Activated T-helper 2 cell treated with anti-CD3 and anti-CD28 coated beads, Interferon-gamma antibody, Interleukin-2, Interleukin-4, amounts not matched to agents 10 μg/mL and 5 μg/mL and 100 μg/mL, durations not matched to agents 14 hours and 24 hours and 36 hours (primary cell): ENCODE data around the gene SLC12A5. TPM values are rescaled to one million over a fixed set of nuclear protein-coding genes. Genes with fewer than 3 reads are reported as not detected.
"Not testable (repeated sequence)": the region's sequence is repeated elsewhere in the genome, so short reads cannot be mapped to it uniquely, and the experiment has no call there.

Experiments
- DNase-seq: peaks from one replicate; pipeline ENCODE4 v3.0.0; 2021; ENCODE audit warnings: low spot score
- H3K27ac Mint-ChIP-seq: one replicate; pipeline ENCODE4 v1.8.0; 2021; ENCODE audit warnings: mixed read lengths
- H3K27me3 Mint-ChIP-seq: one replicate; pipeline ENCODE4 v1.8.0; 2021; ENCODE audit warnings: low read depth, mixed read lengths
- H3K36me3 Mint-ChIP-seq: one replicate; pipeline ENCODE4 v1.8.0; 2021; ENCODE audit warnings: low read depth, mixed read lengths
- H3K4me1 Mint-ChIP-seq: one replicate; pipeline ENCODE4 v1.8.0; 2021; ENCODE audit warnings: low read depth, mixed read lengths
- H3K4me3 Mint-ChIP-seq: one replicate; pipeline ENCODE4 v1.8.0; 2021; ENCODE audit warnings: low read depth, mild to moderate bottlenecking, moderate library complexity, mixed read lengths
- H3K9me3 Mint-ChIP-seq: one replicate; pipeline ENCODE4 v1.8.0; 2021; ENCODE audit warnings: mixed read lengths
- intact Hi-C: fragments of 100-400 bp; cut with micrococcal nuclease; formaldehyde crosslinking; loops from one replicate; pipeline ENCODE4 v1.15.1; 2023
- total RNA-seq: library from RNA; stranded (reverse); gene quantifications from 2 replicates; pipeline ENCODE4 v1.2.3, GENCODE V29; 2022

SLC12A5 gene
- total RNA-seq, 1 donor from 2014 or later: 0.73 TPM

DNA sequence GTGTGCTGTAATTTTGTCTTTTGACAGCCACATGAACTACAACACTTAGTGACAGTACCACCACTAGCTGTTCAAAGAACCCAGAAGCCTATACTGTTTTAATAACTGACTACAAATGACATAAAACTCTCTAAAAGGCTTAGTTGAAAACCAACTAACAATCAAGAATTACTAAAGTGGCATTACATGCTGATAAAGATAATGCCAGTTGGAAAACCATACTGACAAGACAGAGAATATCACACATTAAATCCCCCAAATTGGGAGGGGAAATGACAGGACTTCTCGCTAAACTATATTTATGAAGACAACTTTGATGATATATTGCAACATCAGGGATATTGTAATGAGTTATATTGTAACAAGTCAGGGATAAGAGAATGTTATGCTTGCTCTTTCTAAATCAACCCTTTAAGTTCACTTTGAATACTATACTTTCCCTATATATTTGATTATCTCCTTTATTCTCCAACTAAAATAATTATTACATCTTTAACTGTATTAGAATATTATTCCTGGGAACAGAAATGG lies 54.6 kb downstream of the SLC12A5 start:
- H3K27me3 Mint-ChIP-seq: no peaks in the 10 kb centered on the region
- H3K4me1 Mint-ChIP-seq: peaks cover 22% of the 10 kb centered on the region
- H3K9me3 Mint-ChIP-seq: no peaks in the 10 kb centered on the region
- no peak for DNase-seq
- intact Hi-C loops: no loop called here
- H3K27ac Mint-ChIP-seq: no peak overlapping the region
- peaks cover 18% of the 10 kb centered on the region for H3K36me3 Mint-ChIP-seq
- H3K4me3 Mint-ChIP-seq: no peak overlapping the region

DNA sequence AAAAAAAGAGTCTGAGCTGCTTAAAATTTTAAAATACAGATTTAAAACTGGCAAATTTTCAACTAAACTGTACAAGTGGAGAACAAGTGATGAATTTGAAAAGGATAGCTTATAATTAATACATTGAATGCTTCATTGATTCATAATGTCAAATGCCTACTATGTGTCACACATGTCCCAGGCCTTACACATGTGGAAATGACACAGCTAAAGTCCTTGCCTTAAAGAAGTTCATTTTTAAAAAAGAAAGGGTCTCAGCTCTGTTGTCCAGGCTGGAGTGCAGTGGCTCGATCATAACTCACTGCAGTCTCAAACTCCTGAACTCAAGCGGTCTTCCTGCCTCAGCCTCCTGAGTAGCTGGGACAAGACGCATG lies 55.8 kb downstream of the SLC12A5 start:
- intact Hi-C loops: no loop called here
- H3K4me3 Mint-ChIP-seq: no peak overlapping the region
- H3K27ac Mint-ChIP-seq: no peak overlapping the region
- no peak for DNase-seq
- H3K27me3 Mint-ChIP-seq: no peaks in the 10 kb centered on the region
- H3K9me3 Mint-ChIP-seq: no peaks in the 10 kb centered on the region
- peaks cover 22% of the 10 kb centered on the region for H3K4me1 Mint-ChIP-seq
- H3K36me3 Mint-ChIP-seq: peaks cover 7% of the 10 kb centered on the region

DNA sequence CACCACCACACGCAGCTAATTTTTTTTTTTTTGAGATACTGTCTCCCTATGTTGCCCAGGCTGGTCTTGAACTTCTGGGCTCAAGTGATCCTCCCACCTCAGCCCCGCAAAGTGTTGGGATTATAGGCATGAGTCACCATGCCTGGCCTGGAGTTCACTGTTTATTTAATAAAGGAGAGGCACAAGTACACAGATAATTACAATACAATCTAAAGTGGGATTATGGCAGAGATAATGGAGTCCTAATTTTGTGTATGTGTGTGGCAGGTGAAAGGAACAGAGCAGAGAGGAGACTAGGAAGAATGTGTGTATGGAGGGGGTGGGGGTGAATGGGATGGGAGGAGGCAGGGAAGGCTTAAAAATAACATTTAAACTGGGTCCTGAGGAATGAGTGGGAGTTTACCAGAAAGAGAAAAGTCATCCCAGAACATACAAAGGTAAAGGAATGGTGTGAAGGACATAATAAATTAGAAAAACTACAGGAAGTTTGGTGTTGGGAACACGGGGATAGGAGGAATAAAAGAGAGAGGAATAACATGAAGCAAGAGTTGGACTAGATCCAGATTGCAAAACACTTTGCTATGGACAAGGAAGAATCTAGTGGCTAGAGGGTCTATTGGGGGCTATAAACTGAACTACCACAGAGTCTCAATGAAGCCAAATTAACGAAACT lies 56.3 kb downstream of the SLC12A5 start:
- no peak overlapping the region for H3K27ac Mint-ChIP-seq

DNA sequence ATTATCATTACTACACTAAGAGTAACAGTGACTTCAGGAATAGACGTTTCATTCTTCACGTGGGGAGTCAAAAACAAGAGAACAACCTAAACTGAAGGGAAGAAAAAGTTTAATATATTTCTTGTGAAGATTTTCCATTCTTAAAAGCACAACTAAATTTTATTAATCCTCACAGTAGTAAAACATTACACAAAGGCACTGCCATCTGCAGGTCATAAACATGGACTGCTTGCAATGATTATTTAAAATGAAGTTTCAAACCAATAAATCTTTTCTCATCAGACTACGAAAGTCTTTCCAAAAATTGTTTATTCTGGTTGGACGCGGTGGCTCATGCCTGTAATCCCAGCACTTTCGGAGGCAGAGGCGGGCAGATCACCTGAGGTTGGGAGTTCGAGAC lies 58.1 kb downstream of the SLC12A5 start:
- DNase-seq: no peak
- intact Hi-C loops: no loop called here
- H3K27ac Mint-ChIP-seq: no peak overlapping the region
- H3K4me3 Mint-ChIP-seq: no peak overlapping the region
- peaks cover 7% of the 10 kb centered on the region for H3K36me3 Mint-ChIP-seq
- no peaks in the 10 kb centered on the region for H3K27me3 Mint-ChIP-seq
- no peaks in the 10 kb centered on the region for H3K9me3 Mint-ChIP-seq
- H3K4me1 Mint-ChIP-seq: peaks cover 29% of the 10 kb centered on the region

More for the DNA sequence above, 56.3 kb downstream of the SLC12A5 start:
- DNase-seq: no peak
- Mint-ChIP-seq H3K4me1 (peaks cover 25% of the 10 kb centered on the region), H3K4me3 (no peak overlapping the region), H3K27me3 (no peaks in the 10 kb centered on the region), H3K9me3 (no peaks in the 10 kb centered on the region), H3K36me3 (peaks cover 7% of the 10 kb centered on the region)
- intact Hi-C loops: no loop called here

DNA sequence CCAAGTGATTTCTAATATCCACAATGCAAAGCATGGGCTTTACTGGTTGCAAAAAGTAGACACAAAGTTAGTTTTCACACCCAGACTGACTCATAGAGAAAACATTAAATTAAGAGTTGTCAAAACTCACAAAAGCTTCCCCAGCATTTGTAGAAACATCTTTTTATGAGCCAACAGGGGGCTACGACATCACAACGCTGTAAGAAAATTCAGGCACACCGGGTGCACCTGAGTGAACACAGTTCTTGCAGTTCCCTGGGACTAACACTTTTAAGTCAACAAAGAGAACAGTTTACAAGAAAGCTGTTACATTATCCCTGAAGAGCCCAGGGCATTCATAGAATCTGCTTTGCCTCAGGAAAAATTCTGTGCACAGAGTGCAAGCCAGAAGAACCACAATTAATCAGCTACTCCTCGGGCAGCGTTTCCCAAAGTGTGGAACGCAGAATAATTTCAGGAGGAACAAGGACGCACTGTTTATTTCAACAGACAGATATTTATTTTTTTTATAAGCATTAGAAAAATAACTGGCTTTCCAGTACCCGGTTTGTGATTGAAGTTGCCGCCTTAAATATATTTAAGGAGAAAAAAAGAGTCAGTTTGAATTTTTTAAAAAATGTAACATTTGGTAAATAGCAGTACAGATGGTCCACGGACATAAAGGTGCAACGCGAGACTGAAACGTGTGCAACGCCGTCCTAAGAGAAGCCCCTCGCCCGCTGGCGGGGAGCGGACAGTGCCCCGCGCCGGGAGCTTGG lies 59.6 kb downstream of the SLC12A5 start:
- peaks cover 7% of the 10 kb centered on the region for H3K36me3 Mint-ChIP-seq
- intact Hi-C loops: loop anchor here (1.0 to 2.0 kb wide), 3 partner anchors 65 to 318 kb away; partner anchors contain the start of genes ELMO2 and UBE2C
- no peaks in the 10 kb centered on the region for H3K9me3 Mint-ChIP-seq
- peak overlapping the region; percentile 91 for H3K4me3 Mint-ChIP-seq
- H3K27me3 Mint-ChIP-seq: no peaks in the 10 kb centered on the region
- no peak for DNase-seq
- peaks cover 28% of the 10 kb centered on the region for H3K4me1 Mint-ChIP-seq
- no peak overlapping the region for H3K27ac Mint-ChIP-seq

DNA sequence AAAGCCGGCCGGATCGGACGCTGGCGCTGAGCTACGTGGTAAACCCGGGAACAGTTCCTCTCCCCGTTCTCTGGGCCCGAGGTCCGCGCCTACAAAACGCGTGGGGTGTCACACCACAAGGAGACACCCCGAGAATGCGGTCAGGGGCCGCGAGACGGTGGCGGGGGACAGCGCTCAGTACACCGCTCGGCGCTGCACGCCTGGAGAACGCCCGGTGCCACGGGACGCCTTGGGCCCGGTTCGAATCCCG lies 60.1 kb downstream of the SLC12A5 start:
- Mint-ChIP-seq H3K4me3 (peak overlapping the region; percentile 91), H3K36me3 (peaks cover 7% of the 10 kb centered on the region), H3K27me3 (peaks cover 1% of the 10 kb centered on the region), H3K27ac (peak overlapping the region; percentile 87), H3K4me1 (peaks cover 28% of the 10 kb centered on the region), H3K9me3 (no peaks in the 10 kb centered on the region)
- DNase-seq: no peak
- intact Hi-C loops: loop anchor here (1.0 to 2.0 kb wide), 3 partner anchors 66 to 318 kb away; partner anchors contain the start of genes ELMO2 and UBE2C

DNA sequence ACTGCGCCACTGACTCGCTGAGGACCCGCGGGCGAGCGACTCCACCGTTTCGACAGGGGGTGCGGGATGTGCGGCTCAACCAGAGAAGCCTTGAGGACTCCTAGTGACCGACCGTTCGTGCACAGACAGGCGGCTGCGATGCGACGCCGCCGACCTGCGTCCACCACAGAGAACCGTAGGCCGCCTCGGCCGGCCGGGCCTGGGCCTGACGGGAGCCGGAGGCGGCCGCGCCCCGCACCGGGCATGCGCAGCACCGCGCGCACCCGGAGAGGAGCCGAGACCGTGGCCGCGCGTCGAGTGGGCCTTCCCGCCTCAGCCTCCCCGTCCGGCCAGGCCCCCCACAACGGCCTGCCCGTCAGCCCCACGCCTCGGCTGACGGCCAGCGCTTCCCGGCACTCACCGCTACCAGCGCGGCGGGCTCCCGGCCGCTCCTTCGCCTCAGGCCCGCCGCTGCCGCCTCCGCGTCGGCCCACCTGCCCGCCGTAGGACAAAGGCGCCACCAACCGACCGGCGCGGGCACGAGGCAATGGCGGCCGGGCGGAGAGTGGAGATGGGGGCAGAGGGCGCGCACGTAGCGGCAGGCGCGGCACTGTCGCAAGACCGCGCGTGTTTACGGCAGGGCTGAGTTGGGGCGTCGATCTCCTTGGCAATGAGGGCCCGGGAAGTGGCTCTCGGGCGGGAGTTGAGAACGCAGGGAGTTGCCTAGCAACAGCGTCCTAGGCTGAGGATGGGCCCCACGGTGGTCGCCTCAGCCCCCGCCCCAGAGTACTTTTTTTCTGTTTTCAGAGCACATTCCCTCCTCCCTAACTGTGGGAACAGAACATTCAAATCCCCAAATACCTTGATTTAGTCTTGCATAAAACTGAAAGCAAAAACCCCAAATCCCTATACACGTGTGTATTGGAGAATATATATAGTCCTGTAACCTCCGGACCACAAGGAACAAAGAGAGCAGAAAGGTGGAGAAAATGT lies 60.7 kb downstream of the SLC12A5 start, which contains the start of gene NCOA5:
Gene NCOA5 (minus strand): TSS at position 546 of the 972 bp plus-strand sequence. CDS start 10,538 bp downstream, outside the sequence.
- H3K27ac Mint-ChIP-seq: peak within 1 kb of the TSS; percentile 87
- H3K9me3 Mint-ChIP-seq: no peaks in the 10 kb centered on the region
- H3K27me3 Mint-ChIP-seq: peaks cover 1% of the 10 kb centered on the region
- H3K36me3 Mint-ChIP-seq: peaks cover 7% of the 10 kb centered on the region
- intact Hi-C loops: loop anchor here (1.0 to 2.0 kb wide), 3 partner anchors 66 to 317 kb away; partner anchors contain the start of genes ELMO2 and UBE2C
- H3K4me1 Mint-ChIP-seq: peaks cover 28% of the 10 kb centered on the region
- DNase-seq: peak; percentile 93
- peak within 1 kb of the TSS; percentile 91 for H3K4me3 Mint-ChIP-seq

DNA sequence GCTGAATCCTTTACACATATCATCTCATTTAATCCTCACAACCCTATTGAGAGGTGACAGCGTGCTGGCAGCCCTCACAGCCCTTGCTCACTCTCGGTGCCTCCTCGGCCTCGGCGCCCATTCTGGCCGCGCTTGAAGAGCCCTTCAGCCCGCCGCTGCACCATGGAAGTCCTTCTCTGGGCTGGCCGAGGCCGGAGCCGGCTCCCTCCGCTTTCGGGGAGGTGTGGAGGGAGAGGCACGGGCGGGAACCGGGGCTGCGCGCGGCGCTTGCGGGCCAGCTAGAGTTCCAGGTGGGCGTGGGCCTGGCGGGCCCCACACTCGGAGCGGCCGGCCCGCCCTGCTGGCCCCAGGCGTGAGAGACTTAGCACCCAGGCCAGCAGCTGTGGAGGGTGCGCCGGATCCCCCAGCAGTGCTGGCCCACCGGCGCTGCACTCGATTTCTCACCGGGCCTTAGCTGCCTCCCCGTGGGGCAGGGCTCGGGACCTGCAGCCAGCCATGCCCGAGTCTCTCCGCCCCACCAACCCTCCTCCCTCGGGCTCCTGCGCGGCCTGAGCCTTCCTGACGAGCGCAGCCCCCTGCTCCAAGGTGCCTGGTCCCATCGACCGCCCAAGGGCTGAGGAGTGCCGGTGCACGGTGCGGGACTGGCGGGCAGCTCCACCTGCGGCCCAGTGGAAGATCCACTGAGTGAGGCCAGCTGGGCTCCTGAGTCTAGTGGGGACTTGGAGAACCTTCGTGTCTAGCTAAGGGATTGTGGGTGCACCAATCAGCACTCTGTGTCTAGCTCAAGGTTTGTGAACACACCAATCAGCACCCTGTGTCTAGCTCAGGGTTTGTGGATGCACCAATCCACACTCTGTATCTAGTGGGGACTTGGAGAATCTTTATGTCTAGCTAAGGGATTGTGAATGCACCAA lies 62.9 kb downstream of the SLC12A5 start:
- H3K27me3 Mint-ChIP-seq, intact Hi-C loops, H3K27ac Mint-ChIP-seq, DNase-seq, H3K36me3 Mint-ChIP-seq, H3K9me3 Mint-ChIP-seq, H3K4me3 Mint-ChIP-seq: not testable (repeated sequence)
- H3K4me1 Mint-ChIP-seq: peaks cover 17% of the 10 kb centered on the region

DNA sequence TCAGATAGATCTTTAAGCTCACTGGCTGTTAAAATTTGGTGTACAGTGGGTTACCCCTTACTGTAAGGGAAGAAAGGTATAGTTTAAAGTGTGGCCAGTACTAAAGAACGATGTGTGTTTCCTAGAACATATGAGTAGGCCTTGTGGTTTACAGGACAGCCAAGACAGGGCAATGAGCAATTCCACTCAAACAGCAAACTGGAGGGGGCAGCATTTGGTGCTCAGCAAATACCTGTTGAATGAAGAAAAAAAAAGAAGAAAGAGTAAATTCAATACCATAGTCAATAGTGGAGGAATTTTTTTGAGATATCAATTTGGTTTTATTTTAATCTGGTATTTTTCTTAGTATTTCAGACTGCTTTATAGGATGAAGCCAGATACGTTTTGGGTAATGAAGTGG lies 64.5 kb downstream of the SLC12A5 start:
- Mint-ChIP-seq H3K36me3 (no peaks in the 10 kb centered on the region), H3K4me3 (no peak overlapping the region), H3K27me3 (peaks cover 6% of the 10 kb centered on the region), H3K9me3 (no peaks in the 10 kb centered on the region), H3K27ac (no peak overlapping the region), H3K4me1 (peaks cover 7% of the 10 kb centered on the region)
- no peak for DNase-seq
- intact Hi-C loops: no loop called here

DNA sequence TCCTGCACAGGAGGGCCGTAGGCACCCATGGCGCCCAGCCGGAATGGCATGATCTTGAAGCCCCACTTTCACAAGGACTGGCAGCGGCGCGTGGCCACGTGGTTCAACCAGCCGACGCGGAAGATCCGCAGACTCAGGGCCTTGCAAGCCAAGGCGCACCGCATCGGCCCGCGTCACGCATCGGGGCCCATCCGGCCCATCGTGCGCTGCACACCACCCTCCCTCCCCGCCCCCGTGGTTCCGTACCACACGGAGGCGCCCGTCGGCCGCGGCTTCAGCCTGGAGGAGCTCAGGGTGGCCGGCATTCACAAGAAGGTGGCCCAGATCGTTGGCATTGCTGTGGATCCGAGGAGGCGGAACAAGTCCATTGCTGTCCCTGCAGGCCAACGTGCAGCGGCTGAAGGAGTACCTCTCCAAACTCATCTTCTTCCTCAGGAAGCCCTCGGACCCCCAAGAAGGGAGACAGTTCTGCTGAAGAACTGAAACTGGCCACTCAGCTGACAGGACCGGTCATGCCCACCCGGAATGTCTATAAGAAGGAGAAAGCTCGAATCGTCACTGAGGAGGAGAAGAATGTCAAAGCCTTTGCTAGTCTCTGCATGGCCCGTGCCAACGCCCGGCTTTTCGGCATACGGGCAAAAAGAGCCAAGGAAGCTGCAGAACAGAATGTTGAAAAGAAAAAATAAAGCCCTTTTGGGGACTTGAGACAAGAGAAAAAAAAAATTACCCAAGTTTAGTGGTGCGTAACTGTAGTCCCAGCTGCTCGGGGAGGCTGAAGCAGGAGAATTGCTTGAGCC lies 70.7 kb downstream of the SLC12A5 start:
- intact Hi-C loops: no loop called here
- Mint-ChIP-seq H3K4me3 (no peak overlapping the region), H3K36me3 (no peaks in the 10 kb centered on the region), H3K4me1 (no peaks in the 10 kb centered on the region), H3K9me3 (no peaks in the 10 kb centered on the region), H3K27me3 (peaks cover 35% of the 10 kb centered on the region), H3K27ac (no peak overlapping the region)
- DNase-seq: no peak

DNA sequence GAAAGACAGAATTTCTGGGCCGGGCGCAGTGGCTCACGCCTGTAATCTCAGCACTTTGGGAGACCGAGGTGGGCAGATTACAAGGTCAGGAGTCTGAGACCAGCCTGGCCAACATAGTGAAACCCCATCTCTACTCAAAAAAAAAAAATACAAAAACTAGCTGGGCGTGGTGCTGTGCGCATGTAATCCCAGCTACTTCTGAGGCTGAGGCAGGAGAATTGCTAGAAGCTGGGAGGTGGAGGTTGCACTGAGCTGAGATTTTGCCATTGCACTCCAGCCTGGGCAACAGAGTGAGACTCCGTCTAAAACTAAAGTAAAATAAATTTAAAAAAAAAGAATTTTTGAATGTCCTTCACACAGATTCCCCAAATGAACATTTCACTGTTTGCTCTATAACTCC lies 71.4 kb downstream of the SLC12A5 start:
- H3K4me3 Mint-ChIP-seq, intact Hi-C loops, H3K9me3 Mint-ChIP-seq, H3K27ac Mint-ChIP-seq, DNase-seq, H3K4me1 Mint-ChIP-seq, H3K36me3 Mint-ChIP-seq: not testable (repeated sequence)
- H3K27me3 Mint-ChIP-seq: peaks cover 40% of the 10 kb centered on the region
